ENCODE data around the gene PDZD7.
A peak's percentile ranks its signal among the peaks of the same experiment; 100 is the strongest.
"Not testable (repeated sequence)": the region's sequence is repeated elsewhere in the genome, so short reads cannot be mapped to it uniquely, and the experiment has no call there.

Gene PDZD7

DNA sequence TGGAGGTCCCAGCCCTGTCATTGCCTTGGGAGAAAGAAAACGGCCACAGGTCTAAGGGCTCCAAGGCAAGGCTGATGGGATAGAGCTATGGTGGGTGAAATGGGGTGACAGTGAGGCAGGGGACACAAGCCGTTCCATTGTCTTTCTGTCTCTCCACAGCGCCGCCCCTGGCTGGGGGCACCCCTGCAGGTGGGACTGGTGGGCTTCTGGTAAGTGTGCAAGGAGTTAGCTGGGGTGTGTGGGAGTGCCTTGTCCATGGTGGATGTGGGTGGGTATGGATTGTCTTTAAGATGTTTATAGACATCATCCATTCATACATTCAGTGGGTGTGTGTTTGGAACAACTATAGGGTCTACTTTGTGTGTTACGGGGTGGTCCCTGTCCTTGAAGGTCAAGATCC is 7.6 kb upstream of the PDZD7 start:
- no peak for DNase-seq

DNA sequence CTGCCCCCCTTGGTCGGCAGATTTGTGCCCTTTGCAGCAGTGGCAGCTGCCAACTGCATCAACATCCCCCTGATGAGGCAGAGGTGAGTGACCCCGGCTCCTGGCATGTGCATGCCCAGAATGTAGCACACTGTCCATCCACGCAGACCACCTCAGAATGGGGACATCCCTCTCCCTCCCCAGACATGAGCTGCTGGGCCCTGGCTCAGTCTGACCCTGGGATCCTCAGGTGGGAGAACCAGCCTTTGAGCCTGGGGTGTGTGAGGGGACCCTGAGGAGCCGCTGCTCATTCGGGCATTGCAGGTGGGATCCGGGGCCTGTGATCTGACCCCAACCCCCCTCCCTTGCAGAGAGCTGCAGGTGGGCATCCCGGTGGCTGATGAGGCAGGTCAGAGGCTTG is 5.8 kb upstream of the PDZD7 start:
- no peak for DNase-seq

DNA sequence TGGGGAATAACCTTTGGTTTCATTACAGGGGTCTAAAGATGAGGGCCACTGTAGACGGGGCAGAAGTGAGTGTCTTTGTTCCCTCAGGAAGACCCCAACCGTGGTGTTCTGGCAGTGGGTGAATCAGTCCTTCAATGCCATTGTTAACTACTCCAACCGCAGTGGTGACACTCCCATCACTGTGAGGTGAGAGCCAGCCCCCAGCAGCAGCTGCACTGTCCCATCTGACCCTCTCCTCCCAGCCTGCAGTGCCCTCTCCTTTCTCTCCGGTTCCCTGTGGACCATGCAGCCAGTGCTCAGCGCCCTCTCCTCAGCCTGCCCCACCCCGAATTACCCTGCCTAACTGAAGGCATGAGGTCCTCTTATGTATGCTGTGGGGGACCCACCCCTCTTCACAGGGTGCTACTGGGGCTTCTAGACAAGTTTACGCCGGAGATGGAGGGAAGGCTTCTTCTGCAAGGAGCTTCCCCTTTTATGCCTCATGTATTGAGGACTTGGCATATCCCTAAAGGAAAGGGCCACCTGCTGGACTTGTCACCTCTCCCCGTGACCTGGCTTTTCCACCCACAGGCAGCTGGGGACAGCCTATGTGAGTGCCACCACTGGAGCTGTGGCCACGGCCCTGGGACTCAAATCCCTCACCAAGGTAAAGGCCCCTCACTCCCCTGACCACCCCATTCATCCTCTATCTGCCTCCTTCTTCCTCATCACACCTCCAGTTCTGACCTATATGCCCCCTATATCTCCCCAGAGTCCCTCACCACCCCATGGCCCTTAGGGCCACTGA is 5.2 kb upstream of the PDZD7 start:
- no peak for DNase-seq

DNA sequence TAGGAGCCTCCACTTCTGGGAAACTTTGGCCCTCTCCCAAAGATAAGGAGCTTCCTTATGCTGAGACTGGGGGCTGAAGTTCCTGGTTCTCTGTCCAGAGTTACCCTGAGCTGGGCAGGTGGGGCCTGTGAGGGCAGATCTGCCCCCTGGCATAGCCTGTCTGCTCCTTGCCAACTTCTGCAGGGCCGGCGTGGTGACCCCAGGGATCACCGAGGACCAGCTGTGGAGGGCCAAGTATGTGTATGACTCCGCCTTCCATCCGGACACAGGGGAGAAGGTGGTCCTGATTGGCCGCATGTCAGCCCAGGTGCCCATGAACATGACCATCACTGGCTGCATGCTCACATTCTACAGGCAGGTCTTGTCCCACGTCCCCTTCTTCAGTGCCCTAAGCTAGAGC is 4.4 kb upstream of the PDZD7 start:
- DNase-seq = no peak

DNA sequence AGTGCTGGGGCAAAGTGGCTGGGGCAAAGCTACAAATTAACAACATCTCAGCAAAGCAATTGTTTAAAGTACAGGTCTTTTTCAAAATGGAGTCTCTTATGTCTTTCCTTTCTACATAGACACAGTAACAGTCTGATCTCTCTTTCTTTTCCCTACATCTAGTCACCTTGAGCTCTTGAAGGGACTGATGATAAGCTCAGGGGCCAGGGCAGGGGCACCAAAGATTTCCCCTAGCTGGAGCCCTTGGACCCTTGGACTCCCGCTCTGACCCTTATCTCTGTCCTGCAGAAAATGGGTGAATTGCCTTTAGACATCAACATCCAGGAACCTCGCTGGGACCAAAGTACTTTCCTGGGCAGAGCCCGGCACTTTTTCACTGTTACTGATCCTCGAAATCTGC is 3.5 kb upstream of the PDZD7 start:
- DNase-seq = not testable (repeated sequence)

DNA sequence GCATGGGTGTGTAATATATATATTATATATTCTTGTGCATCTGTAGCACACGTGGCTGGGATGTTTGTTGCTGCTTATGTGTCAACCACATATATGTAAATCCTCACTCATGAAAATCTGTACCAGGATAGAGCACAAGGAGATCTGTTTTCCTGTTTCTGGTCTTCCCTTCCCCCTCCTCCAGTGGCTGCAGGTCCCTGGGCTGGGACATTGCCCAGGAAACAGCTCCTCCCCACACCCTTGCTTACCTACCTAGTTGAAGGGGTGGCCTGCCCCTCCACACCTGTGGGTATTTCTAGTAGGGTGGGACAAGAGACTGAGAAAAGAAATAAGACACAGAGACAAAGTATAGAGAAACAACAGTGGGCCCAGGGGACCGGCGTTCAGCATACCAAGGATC is 2.3 kb upstream of the PDZD7 start:
- no peak for DNase-seq

DNA sequence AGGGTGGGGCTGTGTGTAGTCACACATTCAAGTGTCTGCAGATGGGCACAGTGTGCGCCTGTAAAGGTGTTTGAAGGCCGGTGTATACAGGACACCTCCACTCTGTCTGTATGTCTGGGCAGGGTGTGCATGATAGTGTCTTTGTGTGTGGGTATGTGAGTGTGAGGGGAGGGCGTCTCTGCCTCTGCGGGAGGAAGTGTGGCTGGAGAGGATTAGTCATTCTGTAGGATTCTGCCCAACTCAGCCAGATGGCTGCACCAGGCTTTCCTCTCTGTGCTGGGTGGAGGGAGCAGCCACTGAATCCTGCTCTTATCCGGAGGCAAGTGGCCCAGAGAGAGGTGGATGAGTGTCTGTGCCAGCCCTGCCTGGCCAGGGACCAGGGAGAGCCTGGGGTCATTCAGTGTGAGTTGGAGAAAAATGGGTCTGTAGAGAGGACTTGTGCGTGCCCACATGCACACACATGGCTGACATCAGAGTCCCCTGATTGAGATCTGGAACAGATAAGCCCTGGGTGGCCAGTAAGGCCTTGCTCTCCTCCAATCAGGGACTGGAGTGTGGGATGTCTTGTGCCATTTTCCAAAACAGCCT is 1.8 kb upstream of the PDZD7 start:
- no peak for DNase-seq

DNA sequence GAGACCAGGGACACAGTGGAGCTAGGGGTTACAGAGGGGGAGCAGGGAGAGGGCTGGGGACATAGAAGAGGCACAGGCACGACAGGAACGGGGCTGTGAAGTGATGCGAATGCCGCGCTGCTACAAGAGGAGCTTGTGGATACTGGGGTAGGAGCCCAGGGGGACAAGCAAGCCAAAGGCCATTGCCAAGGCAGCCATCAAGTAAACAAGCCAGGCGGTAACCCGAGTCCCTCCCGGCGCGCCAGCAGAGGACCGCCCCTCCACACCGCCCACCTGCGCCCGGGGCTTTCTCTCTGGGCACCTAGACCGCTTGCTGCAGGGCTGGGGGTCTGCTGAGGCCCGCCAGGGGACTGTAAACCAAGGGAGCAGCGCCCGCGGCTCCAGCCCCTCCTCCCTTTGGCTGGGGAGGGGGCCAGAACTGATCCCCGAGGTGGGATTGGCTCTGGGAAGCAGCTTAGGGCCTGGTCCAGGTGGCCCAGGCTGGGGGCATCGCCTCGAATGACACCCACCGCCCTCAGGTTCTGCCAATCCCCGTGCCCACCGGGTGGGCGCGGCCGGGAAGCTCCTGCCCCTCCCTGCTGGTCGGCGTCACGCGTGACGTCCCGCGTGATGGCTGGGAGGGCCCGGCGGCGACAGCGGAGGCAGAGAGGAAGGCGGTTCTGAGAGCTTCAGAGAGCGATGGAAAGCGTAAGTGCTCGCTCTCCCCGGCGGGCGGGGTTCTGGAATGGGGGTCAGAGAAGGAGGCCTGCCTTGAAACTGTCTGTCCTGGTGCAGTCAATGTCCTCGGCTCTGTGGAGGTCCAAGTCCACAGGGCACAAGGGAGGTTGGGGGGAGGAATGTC is 1.1 kb upstream of the PDZD7 start:
- DNase-seq = peak; percentile 79

DNA sequence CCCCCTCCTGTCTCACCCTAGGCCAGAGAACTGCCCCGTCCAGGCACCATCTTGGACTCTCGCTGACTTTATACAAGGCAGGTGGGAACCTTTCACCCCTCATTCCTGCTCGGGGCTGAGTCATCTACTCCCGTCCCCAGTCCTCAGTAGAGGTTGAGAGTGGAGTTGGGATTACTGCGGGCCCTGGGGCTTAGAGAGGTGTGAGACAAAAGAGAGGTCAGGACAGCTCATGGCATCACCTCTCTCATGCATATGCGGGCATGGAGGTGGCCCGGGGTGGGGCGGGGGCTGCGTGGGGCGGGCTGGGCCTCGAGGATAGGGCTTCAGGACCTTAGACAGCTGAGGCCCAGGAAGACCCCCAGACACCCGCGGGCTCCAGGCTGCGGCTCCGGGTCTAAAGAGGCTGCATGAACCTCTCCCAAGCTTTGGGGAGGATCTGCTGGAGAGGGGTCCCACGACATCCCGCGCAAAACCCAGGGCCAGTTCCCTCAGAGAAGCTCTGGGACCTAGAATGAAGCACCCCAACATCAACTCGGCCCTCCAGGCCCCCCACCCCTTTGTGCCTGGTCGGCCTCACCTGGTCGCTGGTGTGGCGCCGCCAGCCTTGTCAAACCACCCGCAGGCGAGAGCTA is 317 bp downstream of the PDZD7 start:
- DNase-seq = no peak

DNA sequence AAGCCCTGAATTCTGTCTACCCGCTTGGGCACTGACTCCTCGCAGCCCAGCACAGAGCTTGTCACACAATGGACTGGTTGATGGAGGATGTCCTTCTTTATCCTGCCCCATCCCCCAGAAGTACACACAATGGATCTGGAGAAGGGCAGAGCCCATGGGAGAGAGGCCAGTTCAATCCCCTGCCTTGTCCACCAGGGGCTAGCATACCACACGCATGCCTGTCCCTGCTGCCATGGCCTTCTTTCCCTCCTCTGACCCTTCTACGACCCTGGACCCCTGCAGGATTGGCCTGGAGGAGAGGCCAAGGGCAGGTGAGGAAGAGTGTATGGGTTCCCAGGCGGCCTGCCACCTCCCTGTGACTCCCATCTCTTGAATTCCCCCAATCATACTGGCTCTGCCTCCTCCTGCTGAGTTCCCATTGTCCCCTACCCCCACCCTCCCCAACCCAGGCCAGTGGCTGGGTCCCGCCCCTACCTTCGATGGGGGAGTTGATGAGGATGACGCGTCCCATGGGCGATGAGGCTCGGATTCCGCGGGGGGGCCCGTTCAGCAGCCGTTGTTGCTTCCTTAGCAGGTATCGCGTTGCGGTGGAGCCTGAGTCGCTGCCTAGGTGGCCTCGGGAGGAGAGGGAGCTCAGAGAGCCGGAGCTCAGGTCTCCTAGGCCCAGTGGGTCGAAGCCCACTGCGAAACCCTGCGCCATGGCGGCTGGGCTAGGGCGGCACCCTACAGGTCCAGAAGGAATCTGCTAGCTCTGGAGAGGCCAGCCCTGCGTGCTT is 1.2 kb downstream of the PDZD7 start:
- no peak for DNase-seq

DNA sequence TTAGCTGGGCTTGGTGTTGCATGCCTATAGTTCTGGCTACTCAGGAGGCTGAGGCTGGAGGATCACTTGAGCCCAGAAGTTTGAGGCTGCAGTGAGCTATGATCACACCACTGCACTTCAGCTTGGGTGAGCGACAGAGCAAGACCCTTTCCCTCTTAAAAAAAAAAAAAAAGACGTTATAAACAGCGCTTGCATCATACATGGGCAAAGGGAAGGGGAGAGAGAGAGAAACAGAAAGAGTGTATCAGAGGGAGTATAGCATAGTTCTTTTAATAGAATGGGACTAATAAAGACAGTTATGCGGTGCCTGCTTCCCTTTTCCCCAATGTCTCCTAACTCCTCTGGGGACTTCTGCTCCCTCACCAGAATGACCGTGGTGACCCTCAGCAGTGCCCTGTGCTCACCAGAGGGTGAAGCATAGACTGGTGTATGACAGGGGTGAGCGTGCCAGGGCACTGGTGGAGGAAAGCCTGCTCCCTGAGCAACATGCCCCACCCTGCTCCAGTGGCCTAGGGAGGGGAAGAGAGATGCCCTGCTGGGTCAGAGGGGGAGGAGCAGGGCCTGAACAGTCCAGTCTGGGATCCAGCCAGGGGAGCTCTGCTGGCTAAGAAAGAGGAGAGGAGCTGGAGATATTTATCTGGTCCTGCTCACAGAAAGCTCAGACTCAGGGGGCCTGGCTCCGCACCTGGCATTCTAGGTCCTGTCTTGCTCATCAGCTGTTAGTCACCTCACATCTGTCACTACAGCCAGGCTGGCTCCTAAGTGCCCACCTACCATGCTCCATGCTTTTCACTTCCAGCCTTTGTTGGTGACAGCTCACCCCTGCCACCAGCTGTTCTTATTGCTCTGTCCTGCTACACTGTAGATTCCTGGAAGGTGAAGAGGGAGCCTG is 2.2 kb downstream of the PDZD7 start:
- no peak for DNase-seq

DNA sequence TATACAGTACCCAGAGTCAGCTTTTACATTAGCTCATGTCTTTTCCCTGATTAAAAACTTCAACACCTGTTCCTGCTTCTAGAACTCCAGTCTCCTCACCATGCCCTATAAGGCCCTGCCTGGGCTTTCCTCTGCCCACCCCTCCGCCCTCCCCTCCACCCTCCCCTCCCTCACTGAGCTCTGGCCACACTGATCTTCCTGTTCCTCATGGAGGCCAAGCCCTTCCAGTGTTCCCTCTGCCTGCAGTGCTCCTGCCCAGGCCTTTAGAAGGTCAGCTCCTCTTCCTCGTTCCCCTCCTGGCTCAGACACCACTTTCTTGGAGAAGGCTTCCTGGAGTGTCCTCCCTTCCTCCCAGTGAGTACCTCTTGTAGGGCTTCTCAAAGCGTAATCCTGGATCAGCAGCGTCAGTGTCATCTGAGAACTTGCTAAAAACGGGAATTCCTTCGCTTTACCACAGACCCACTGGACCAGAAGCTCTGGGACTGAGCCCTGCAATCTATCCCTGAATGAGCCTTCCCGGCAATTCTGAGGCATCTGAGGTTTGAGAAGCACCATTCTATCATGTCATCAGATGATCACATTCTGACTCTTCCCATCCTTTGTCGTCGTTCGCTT is 3.7 kb downstream of the PDZD7 start:
- DNase-seq = no peak

DNA sequence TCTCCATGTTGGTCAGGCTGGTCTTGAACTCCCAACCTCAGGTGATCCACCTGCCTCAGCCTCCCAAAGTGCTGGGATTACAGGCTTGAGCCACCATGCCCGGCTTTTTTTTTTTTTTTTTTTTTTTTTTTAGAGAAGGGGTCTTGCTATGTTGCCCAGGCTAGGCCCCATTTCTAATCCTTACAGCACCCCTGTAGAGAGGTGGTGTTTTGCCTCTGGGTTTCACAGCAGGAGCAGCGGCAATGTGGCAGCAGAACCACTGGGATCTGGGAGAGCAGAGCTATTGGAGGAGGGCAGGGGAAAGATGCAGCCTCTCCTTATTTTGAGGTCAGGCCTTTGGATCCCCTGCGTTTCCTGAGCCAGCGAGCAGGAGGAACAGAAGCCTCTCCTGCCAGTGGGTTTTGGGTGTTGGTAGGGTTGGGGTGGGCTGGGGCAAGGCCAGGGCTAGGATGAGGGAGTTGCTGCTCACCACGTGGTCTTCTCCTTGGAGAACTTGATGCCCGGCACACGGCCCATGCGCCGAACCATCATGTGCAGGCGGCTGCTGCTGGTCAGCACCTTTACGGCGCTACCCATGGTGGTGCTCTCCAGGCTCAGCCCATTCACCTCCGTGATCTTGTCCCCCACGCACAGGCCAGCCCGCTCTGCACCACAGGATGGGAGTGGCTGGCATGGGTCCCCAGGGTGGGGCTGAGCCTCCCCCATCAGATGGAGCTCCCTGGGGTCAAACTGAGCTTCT is 7.8 kb downstream of the PDZD7 start:
- DNase-seq = no peak

DNA sequence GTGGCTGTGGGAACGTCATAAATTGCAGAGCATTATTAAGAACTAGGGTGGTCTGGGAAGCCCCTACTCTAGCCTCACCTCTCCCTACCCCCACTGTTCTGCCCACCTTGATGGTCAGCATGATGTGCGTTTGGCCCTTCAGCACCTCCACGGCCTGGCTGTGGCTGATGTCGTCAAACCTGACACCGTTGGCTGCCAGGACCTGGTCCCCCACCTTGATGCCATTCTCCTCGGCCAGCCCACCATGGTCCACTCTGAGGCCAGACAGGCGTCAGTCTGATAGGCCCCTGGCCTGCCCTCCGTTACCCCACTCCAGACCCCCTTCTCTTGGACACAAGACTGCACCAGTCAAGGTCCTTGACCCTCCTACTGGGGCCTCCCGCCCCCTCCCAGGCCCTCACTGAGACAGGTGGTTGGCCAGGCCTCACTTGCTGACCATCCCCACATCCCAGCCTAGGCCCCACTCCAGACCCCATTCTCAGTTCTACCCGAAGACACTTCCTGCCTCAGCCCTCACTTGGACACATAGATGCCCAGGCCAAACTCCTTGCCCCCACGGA is 9.2 kb downstream of the PDZD7 start:
- no peak for DNase-seq

DNA sequence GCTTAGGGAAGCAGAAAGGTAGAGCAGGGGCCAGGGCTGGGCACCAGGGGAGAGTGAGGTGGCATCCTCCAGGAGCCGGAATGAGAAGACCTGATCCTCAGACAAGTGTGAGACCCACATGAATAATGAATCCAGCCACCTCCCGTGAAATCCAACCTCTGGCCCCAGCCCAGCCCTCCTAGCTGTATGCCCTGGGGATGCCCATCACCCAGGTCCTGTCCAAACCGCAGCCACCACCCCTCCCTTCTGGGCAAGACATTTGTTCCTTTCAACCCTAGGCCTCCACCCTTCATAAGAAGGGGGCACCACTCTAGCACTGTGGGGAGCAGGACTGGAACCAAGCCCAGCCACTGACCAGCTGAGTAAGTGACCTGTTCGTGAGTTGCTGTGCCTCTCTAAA is 9.7 kb downstream of the PDZD7 start:
- no peak for DNase-seq

DNA sequence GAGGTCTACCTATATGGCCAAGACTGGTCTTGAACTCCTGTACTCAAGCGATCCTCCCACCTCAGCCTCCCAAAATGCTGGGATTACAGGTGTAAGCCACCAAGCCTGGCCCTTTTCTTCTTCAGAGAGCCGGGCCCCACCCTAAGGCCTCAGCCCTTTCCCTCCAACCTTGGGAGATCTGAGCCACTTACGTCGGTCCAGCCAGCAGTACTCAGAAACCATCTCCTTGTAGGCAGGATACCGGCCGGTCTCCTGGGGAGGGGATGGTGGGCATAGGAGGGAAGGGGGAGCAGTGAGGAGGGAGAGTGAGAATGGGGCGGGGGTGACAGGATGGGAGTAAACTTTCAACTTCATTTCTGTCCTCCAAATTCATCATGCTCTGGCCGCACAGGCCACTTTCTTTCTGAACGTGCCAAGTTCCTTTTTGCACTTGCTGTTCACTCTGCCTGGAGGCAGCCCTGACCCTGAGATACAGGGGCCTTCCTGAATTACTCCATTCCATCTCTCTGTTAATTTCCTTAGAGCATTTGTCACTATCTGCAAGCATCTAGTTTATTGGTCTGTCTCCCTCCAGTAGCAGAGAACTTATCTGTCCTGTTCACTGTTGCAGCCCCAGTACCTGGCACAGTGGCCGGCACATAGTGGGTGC is 10.4 kb downstream of the PDZD7 start:
- DNase-seq = no peak

DNA sequence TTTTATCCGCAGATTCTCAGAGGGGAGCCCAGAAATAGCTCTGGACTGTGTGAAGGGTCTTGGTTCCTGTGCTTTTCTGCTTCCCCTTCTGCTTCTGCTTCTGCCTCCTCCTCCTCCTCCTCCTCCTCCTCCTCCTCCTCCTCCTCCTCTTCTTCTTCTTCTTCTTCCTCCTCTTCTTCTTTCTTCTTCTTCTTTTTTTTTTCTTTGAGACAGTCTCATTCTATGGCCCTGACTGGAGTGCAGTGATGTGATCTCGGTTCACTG is 11.6 kb downstream of the PDZD7 start:
- no peak for DNase-seq

DNA sequence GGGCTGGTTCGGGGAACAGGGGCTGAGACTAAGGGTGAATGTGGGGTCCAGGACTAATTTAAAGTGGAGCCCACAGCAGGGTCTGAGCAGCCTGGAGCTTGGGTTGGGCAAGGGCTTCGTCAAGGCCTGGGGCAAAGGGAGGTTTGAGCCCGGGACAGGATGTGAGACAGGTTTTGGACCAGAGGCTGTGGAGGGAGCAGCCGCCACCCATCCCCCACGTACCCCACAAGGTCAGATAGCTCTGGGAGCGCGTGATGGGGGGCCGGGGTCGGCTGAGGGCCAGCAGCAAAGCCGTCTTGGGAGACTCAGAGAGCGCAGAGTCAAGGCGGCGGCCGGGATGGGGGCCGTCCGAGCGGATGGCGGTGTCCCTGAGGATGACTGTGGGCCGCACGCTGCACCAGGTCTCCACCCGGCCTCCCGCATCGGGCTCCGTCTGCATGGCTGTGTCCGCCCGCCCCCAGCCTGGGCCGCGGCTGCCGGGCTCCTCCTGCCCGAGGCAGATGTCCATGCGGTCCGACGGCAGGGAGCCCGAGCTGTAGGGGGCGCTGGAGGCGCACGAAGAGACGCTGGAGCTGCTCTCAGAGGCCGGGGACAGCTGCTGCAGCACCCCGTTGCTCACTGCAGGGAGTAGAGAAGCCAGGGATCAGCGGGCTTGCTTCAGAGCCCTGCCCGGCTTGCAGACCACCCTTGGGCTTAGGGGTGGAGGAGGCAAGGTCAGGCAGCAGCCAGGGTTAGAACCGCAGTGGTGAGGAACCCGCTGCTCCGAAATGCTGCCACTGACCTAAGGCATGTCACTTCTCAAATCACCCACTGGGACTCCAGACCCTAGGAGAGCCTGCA is 12.1 kb downstream of the PDZD7 start:
- DNase-seq = peak; percentile 56

DNA sequence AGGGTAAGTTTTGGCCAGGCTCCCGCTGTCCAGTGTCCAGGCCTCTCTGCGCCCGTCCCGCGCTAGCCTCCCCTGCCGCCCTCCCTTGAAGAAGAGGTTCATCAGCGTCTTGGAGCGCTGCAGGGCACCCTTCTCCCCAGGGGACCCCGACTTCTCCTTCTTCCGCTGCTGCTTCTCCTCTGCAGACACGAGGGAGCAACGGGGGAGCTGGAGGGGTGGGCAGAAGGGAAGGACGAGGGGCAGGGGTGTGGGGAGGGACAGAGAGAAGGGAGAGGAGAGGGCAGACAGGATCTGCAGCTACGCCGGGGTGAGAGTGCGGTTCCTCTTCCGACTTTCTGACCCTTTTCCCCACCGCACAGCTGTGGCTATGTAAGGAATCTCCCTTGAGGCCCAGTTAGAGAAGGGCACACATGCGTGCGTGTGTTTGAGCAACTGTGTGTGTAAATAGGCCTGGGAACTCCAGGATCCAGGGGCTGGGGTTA is 12.8 kb downstream of the PDZD7 start:
- no peak for DNase-seq

Data from central memory CD4-positive, alpha-beta T cell (primary cell).